Psoas muscle (tissue), 8 donors: ENCODE measurements around the gene ACTR1A. TPM values are rescaled to one million over a fixed set of nuclear protein-coding genes. Genes with fewer than 3 reads are reported as not detected.
A peak's percentile ranks its signal among the peaks of the same experiment; 100 is the strongest.
"Not testable (repeated sequence)": the region's sequence is repeated elsewhere in the genome, so short reads cannot be mapped to it uniquely, and the experiment has no call there.

Experiments
- ATAC-seq, 4 donors: fragments of 200-7000 bp; cut with Tn5 transposase; one replicate each; pipeline ENCODE4 v1.9.1; 2020; ENCODE audit warnings: moderate library complexity in 3 of 4, mild to moderate bottlenecking in 2 of 4
- DNase-seq, 2 donors: peaks; one replicate each; pipeline ENCODE4 v3.0.0-alpha.2; 2020
- H3K27ac ChIP-seq: fragments of 200-600 bp; one replicate; pipeline ENCODE4 v1.8.0; 2022
- H3K27me3 ChIP-seq, 3 donors: fragments of 200-600 bp in 1 of 3; one replicate each; pipeline versions ENCODE4 v1.6.1 to v1.8.0; 2013 to 2022; ENCODE audit warnings: low read length in 2 of 3, mild to moderate bottlenecking in 2 of 3, moderate library complexity in 1 of 3; ENCODE audit not compliant: insufficient read depth in 3 of 3
- H3K36me3 ChIP-seq, 2 donors: fragments of 200-600 bp in 1 of 2; one replicate each; pipeline versions ENCODE4 v1.6.1 to v1.8.0; 2013 to 2022; ENCODE audit warnings: low read depth in 1 of 2, mild to moderate bottlenecking in 1 of 2, moderate library complexity in 1 of 2; ENCODE audit not compliant: insufficient read depth in 1 of 2
- H3K4me1 ChIP-seq: fragments of 200-600 bp; one replicate; pipeline ENCODE4 v1.8.0; 2022
- H3K4me3 ChIP-seq: fragments of 200-600 bp; one replicate; pipeline ENCODE4 v1.8.0; 2022; ENCODE audit warnings: mild to moderate bottlenecking
- H3K9me3 ChIP-seq: fragments of 200-600 bp; one replicate; pipeline ENCODE4 v1.8.0; 2022
- WGBS, 3 donors: extraction: QIAGEN DNeasy Blood & Tissue Kit; methylation state at CpG; one replicate each; pipeline versions ENCODE4 v1.1.6 to v1.1.7; 2013; 5-methylcytosine and 5-hydroxymethylcytosine counted together
- intact Hi-C, 2 donors: fragments of 100-400 bp; cut with DNase I; formaldehyde crosslinking; loops; one replicate each; pipeline versions ENCODE4 v1.11.0 to v1.14.2; 2022
- polyA plus RNA-seq, 3 donors: library from polyadenylated mRNA; stranded (reverse); fragments of 200-250 nt; gene quantifications; one replicate each; pipeline ENCODE4 v1.2.3, GENCODE V29; 2013
- total RNA-seq, 4 donors: library from RNA; stranded (reverse); fragmentation: NEBNext Ultra II Directional in 2 of 4; extraction: Animal tissue kit (Norgen Biotek cat#: 25700) in 2 of 4; gene quantifications; one replicate each; pipeline versions ENCODE4 v1.2.1 to v1.2.4, GENCODE V29; 2021 to 2023
- TF ChIP-seq, protein P1 (sequence below): fragments of 200-600 bp; IDR thresholded peaks from one replicate; pipeline ENCODE4 v1.8.0; 2022; ENCODE audit warnings: antibody characterized with exemption
- donor health status: healthy with polysubstance abuse.
- donor health status: DM: no; HTN: no; CAD: no; lungs with moderate emphysema.
- donor health status: Bipolar disorder and iron deficiency.
- donor health status: healthy.
- donor health status: DM: yes; HTN: yes; CAD: no.
- donor health status: DM: no; HTN: no; CAD: no.
- donor health status: DM: no; HTN: no; CAD: no.
- donor health status: DM: yes; HTN: yes; CAD: no.

The ACTR1A gene
- total and polyA plus RNA-seq, 7 donors: 76.2 to 188 (median 128) TPM

DNA sequence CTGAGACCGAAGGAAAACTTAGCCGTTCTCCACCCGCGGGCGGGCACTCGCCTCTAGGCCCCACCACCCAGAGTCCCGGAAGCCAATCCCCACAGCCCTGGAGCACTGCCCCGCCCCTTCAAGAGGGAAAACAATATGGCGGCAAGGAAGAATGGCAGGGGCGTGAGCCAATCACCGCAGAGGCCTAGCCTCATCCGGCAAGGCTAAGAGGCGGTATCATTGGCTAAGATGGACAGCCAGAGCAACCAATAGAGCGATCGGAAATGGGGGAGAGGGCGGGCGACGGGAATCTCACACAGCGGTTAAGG, 529 bp downstream of the ACTR1A start:
- H3K9me3 ChIP-seq: no peaks in the 10 kb centered on the region
- TF ChIP-seq, protein P1, sequence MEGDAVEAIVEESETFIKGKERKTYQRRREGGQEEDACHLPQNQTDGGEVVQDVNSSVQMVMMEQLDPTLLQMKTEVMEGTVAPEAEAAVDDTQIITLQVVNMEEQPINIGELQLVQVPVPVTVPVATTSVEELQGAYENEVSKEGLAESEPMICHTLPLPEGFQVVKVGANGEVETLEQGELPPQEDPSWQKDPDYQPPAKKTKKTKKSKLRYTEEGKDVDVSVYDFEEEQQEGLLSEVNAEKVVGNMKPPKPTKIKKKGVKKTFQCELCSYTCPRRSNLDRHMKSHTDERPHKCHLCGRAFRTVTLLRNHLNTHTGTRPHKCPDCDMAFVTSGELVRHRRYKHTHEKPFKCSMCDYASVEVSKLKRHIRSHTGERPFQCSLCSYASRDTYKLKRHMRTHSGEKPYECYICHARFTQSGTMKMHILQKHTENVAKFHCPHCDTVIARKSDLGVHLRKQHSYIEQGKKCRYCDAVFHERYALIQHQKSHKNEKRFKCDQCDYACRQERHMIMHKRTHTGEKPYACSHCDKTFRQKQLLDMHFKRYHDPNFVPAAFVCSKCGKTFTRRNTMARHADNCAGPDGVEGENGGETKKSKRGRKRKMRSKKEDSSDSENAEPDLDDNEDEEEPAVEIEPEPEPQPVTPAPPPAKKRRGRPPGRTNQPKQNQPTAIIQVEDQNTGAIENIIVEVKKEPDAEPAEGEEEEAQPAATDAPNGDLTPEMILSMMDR: no peak
- no peaks in the 10 kb centered on the region for H3K36me3 ChIP-seq
- H3K27me3 ChIP-seq: no peaks in the 10 kb centered on the region
- peaks cover 50% of the 10 kb centered on the region for H3K4me1 ChIP-seq
- WGBS, 3 donors: 0 to 1% (median 0%) methylated on average over 19 of the region's 19 CpGs
- peak; percentile 100 for DNase-seq
- intact Hi-C loops: loop anchor here in 1 of 2 donors (5.0 kb wide), 1 partner anchor 350 kb away; the partner anchor contains the start of gene NOLC1
- peak overlapping the region; percentile 97 for H3K27ac ChIP-seq
- peak; percentile 82 to 84 (median 82) for ATAC-seq
- peak overlapping the region; percentile 94 for H3K4me3 ChIP-seq

DNA sequence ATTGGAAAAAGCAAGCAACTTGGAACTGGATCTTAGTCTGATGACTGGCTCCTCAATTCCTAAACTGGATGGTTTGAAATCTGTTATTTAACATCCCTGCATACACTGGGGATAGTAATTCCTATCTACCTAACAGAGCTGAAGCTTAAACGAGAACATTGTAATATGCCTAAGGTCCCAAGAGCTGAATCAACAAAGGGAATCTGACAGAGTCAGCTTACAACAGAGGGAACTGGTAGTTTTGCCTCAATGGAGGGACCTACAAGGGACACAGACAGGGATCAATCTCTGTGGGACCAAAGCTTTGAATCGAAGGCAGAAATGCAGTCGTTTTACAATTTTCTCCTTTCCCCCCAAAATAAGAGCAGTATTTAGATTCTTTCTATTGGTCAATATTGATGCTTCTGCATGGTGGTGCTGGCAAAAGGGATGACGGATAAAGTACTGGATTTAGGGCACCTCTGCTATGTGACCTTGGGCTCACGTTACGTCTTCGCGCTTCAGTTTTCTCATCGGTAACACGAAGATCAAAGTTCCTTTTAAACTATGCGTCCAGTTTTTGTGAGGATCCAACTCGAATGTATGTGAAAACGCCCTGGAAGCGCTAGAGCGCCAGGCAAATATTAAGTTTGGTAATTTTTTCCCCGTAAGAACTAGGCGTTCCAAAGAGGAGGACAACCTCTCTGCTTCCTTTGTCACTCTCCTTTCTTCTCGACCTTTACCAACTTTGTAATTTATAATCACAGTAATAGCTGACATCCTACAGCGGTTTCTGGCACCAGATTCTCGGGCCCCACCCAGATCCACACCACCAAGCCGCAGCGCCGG, 1.1 kb downstream of the ACTR1A start:
- Histone ChIP-seq H3K27me3 (no peaks in the 10 kb centered on the region), H3K9me3 (no peaks in the 10 kb centered on the region), H3K4me3 (peak overlapping the region; percentile 94), H3K27ac (peak overlapping the region; percentile 97), H3K36me3 (peaks cover 0 to 1% of the 10 kb centered on the region in 2 donors), H3K4me1 (peaks cover 50% of the 10 kb centered on the region)
- TF ChIP-seq, protein P1: no peak
- intact Hi-C loops: loop anchor here in 1 of 2 donors (5.0 kb wide), 1 partner anchor 349 kb away; the partner anchor contains the start of gene NOLC1
- DNase-seq: no peak
- WGBS, 3 donors: 0 to 1% (median 1%) methylated on average over 23 of the region's 23 CpGs
- no peak for ATAC-seq

DNA sequence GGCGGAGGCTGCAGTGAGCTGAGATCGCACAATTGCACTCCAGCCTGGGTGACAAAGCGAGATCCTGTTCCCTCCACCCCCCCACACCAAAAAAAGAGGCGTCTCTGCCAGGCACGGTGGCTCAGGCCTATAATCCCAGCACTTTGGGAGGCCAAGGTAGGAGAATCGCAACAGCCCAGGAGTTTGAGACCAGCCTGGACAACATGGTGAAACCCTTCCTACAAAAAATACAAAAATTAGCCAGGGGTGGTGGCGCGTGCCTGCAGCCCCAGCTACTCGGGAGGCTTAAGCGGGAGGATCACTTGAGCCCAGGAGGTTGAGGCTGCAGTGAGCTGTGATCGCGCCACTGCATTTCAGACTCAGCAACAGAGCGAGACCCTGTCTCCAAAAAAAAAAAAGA, 1.8 kb downstream of the ACTR1A start:
- not testable (repeated sequence) for DNase-seq, H3K9me3 ChIP-seq, H3K27me3 ChIP-seq, ATAC-seq, H3K36me3 ChIP-seq
- H3K4me1 ChIP-seq: peaks cover 52% of the 10 kb centered on the region
- intact Hi-C loops: loop anchor here in 1 of 2 donors (5.0 kb wide), 1 partner anchor 348 kb away; the partner anchor contains the start of gene NOLC1
- 85 to 91% (median 90%) methylated on average over 13 of the region's 13 CpGs for WGBS, 3 donors
- H3K27ac ChIP-seq: peak overlapping the region; percentile 97
- H3K4me3 ChIP-seq: peak overlapping the region; percentile 94

DNA sequence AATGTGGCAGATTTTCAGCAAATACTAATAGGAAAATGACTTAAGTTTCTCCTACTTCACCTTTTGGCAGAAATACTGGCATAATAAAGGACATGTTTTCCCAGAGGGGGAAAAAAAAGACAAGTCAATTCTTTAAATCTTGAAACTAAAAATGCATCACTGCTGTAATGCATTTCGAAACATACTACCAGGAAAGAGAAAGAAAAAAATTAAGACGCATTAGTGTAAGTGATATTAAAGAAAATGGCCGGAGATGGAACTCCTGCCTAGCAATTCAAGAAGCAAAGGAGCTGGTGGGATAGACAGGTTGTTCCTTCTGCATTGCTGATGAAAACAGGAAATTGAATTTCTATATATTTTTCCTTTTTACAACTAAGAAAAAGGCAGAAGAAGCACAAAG, 3.2 kb downstream of the ACTR1A start:
- H3K4me1 ChIP-seq: peaks cover 52% of the 10 kb centered on the region
- H3K27me3 ChIP-seq: no peaks in the 10 kb centered on the region
- DNase-seq (no peak), ATAC-seq (no peak)
- 78 to 88% (median 79%) methylated on average over 3 of the region's 3 CpGs for WGBS, 3 donors
- H3K36me3 ChIP-seq: peaks cover 0 to 7% of the 10 kb centered on the region in 2 donors
- intact Hi-C loops: no loop called here
- H3K27ac ChIP-seq: peak overlapping the region; percentile 97
- TF ChIP-seq, protein P1: no peak
- H3K9me3 ChIP-seq: no peaks in the 10 kb centered on the region
- peak overlapping the region; percentile 5 for H3K4me3 ChIP-seq

DNA sequence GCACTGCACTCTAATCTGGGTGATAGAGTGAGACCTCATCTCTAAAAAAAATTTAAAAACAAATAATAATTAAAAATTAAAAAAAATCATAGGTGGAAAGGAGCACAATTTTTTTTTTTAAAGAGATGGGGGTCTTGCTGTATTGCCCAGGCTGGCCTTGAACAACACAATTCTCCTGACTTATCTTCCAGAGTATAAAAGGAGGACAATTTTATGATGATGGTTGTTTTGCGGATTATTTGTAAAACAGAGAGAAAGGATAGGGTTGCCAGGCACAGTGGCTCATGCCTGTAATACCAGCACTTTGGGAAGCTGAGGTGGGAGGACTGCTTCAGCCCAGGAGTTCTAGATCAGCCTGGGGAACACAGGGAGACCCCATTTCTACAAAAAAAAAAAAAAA, 5.0 kb downstream of the ACTR1A start:
- DNase-seq: no peak
- 88 to 96% (median 93%) methylated on average over 1 of the region's 1 CpG for WGBS, 3 donors

More for the DNA sequence above, 5.0 kb downstream of the ACTR1A start:
- TF ChIP-seq, protein P1: no peak
- Histone ChIP-seq H3K36me3 (peaks cover 0 to 7% of the 10 kb centered on the region in 2 donors), H3K27ac (peak overlapping the region; percentile 6), H3K4me3 (no peak overlapping the region), H3K4me1 (peaks cover 66% of the 10 kb centered on the region), H3K9me3 (no peaks in the 10 kb centered on the region), H3K27me3 (no peaks in the 10 kb centered on the region)
- intact Hi-C loops: no loop called here
- no peak for ATAC-seq
